GM21576 (cell line): ENCODE results near the gene FAM53C.

ENCODE experiments used
- ATAC-seq: cut with Tn5 transposase; IDR thresholded peaks from one replicate; pipeline ENCODE4 v1.9.1; 2021; ENCODE audit warnings: mild to moderate bottlenecking, moderate library complexity; ENCODE audit not compliant: unreplicated experiment

FAM53C gene

DNA sequence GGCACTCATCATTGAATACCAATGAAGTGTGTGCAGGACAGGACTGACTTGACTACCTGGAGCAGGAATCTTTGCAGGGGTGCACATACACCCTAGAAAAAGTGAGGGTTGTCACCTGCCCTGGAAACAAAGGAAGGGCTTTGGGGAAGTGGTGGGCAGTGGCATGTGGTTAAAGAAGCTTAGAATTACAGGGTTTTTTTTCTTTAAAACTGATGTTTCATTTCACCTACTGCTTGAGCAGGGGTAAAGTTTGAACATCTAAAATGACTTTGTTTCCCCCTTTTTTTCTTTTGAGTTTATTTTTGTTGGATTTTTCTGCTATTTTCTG, 12.5 kb downstream of the FAM53C start:
- no peak for ATAC-seq

- ATAC-seq, result no peak
Measured at GRCh38 chr5:138351056-138351455, 13.0 kb downstream of the FAM53C start.

- no peak for ATAC-seq
Measured at GRCh38 chr5:138351517-138351916, 13.5 kb downstream of the FAM53C start.

- peak; percentile 62 for ATAC-seq
Measured at GRCh38 chr5:138352071-138352721, 14.1 kb downstream of the FAM53C start, which contains the start of gene KDM3B. Gene KDM3B, plus strand, starts transcription at chr5:138352685. Its CDS starts 111 bp downstream, at chr5:138352796.

DNA sequence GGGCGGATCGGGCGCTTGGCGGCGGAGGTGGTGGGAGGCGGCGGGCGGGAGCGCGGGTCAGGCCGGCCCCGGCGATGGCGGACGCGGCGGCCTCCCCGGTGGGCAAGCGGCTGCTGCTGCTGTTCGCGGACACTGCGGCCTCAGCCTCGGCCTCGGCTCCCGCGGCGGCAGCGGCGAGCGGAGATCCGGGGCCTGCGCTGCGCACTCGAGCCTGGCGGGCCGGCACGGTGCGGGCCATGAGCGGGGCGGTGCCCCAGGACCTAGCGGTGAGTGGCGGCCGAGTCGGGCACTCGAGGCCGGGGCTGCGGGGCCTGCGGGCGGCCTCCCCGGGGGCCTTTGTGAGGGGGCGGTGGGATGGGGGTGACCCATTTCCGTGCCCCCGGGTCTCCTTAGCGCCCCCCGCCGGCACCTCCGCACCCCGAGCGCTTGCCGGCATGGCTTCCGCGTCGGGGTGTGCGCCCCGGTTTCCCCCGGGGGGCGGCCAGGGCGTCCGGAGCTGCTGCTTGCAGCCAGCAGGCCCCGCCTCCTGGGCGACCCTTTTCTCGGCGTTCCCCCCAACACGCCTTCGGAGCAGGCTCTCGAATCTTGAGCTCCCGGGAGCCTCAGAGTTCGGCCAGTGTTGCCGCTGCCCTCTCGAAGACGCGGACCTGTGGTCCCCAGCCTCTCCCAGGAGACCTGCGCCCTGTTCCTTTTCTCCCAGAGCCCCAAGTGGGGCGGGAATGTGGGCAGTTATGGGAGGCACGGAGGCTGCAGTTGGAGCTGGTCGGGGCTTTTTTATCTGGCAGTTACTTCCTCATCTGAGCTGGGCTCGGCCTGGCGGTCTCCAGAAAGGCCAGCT, 14.9 kb downstream of the FAM53C start:
- peak; percentile 40 for ATAC-seq

- no peak for ATAC-seq
Measured at GRCh38 chr5:138353560-138354080, 15.6 kb downstream of the FAM53C start.

DNA sequence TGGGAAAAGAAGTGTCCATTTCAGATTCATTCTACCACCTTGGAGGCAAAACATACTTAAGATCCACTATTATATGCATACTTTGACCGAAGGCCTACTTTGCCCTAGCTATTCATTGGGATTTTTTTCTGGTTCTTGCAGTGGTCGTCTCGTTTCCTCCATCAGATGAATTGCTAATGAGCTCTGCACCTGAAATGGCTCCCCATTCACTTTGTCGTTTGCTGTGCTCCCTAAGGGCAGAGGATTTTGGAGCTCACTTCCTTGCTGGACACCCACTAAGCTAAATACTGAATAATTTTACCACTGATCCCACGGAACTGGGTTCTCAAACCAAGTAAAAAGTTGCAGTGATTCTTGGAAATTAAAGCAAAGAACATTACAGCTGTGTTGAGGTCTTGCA, 16.3 kb downstream of the FAM53C start:
- ATAC-seq, result no peak

DNA sequence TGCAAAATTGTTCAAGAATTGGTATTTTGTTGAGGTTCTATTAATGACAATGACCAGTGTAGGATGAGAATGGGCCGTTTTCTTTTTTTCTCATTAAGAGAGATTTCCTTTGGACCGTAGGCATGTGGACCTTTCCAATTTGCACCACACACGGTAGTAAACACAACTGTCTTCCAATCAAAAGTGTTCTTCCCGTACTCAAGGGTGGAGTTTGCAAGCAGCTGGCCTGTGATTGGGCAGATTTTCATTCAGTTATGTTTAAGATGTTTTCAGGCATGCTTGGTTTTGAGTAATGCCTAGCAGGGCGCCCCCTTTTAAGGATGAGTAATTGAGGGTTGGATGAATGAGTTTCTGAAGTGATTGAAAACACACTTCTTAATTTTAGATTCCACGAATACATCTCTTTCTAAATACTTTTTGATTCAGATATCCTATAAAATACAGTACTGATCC, 16.9 kb downstream of the FAM53C start:
- peak; percentile 42 for ATAC-seq

DNA sequence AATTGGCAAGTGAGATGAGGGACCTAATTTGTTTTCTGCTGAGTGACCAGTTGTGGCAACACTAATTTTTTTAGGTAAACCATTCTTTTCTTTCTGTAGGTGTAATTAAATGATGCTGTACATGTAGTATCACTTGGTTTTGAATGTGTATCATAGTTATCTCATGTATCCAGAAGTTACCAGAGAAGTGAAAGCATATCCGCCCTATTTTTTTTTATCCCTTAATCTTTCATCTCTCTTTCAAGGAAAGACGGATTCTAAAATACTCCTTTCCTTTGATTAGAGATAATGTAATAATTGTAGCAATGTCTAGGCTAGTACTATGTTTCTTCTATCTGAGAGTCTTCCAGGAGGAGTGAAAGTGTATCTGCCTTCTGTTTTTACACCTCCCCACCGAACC, 21.6 kb downstream of the FAM53C start:
- no peak for ATAC-seq

- no peak for ATAC-seq
Measured at GRCh38 chr5:138360941-138361452, 22.9 kb downstream of the FAM53C start.

GRCh38 chr5:138364576-138364975, 26.5 kb downstream of the FAM53C start:
- ATAC-seq, result no peak

DNA sequence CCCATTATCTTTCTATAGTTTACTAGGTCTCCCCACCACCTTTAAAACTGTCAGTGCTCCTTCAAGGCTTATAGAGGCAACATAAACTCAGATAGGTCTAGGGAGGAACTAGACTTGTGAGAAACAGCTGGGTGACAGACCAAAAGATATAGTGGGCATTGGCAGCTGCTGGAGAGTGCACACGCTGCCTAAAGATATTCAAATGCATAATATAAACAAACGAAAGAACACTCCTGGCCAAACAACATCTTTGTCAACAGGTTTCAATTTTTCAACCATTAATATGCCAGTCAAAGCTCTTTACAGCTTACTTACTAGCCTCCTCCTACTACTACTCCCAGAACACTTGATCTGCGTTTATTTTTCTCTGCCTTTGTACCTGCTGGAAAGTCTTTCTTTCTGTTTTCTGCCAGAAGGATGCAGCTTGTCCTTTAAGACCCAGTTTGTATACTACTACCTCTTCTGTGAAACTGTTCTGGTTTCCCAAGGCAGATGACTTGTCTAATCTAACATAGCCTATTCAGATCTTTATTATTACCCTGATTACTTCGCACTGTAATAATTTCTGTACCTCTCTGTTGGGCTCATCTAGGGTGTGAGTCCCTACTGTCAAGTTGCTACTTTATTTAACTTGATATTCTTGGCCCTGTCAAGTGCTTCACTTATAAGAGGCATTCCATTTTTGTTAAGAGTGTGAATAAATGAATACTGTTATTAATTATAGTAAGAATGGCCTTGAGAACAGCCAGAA, 28.7 kb downstream of the FAM53C start:
- no peak for ATAC-seq

DNA sequence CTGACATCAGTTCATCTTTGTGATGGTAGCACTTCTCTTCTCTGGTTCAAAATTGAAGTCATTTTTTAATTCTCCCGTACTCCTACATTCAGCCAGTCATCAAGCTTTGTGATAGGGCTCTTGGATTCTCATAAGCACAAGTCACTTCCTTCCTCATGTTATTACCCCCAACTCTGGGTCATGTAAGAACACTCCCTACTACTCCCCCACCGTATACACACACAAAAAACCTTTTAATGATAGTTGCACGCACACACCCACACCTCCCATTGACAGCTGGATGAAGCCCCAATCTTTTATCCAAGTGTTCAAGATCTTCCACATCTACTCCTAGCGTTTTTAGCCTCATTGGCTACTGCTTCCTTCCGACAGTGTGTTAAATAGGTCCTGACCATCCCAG, 31.2 kb downstream of the FAM53C start:
- no peak for ATAC-seq

DNA sequence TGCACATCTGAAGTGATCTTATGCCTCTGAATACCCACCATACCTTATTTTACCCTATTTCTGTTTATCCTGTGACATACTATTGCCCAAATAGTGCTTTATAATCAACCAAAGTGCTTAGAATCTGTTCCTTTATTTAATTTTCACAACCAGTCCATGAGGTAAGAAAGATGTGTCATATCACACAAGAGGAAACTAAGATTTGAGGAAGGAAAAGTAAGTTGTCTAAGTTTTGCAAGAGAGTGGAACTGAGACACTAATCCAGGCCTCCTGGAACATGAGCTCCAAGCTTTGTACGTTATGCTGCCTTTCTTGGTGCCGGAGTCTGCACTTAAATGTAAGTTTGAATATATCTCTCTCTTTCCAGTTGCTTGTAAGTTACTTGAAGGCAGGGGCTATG, 31.6 kb downstream of the FAM53C start:
- no peak for ATAC-seq

GRCh38 chr5:138370537-138370936, 32.5 kb downstream of the FAM53C start:
- no peak for ATAC-seq

- ATAC-seq, result no peak
Measured at GRCh38 chr5:138371454-138371853, 33.4 kb downstream of the FAM53C start.

- ATAC-seq, result no peak
Measured at GRCh38 chr5:138372225-138372624, 34.2 kb downstream of the FAM53C start.

- no peak for ATAC-seq
Measured at GRCh38 chr5:138372653-138373052, 34.6 kb downstream of the FAM53C start.

DNA sequence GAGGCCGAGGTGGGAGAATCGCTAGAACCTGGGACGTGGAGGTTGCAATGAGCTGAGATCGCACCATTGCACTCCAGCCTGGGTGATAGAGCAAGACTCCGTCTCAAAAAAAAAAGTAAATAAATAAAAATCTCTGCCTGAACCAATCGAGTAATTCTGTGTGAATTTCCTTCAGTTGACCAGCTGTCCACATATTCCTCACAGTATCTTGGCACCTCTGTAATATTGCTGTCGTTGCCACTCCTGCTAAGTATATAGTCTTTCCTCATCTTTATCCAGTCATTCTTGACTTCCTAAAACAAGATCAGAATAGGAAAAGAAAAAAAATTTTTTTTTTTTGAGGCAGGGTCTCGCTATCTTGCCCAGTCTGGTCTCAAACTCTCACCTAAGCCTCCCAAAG, 44.3 kb downstream of the FAM53C start:
- ATAC-seq, result no peak

DNA sequence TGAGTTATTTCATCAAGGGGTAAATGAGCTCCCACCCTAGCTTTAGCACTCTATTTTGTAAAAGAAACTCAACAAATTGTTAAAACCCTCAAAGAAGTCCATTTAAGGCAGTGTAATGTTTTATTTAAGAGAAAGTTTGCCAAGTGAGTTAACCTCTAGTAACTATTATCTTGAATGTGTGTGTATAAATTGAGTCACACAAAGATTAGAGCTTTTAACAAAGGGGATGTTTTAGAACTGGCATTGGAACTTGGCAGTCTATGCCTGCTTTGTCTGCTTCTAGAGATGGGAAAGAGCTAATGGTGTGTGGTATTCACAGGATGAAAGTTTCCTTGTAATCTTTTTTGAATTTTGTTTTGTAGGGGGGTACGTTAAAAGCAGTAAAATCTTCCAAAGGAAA, 47.6 kb downstream of the FAM53C start:
- ATAC-seq, result no peak

DNA sequence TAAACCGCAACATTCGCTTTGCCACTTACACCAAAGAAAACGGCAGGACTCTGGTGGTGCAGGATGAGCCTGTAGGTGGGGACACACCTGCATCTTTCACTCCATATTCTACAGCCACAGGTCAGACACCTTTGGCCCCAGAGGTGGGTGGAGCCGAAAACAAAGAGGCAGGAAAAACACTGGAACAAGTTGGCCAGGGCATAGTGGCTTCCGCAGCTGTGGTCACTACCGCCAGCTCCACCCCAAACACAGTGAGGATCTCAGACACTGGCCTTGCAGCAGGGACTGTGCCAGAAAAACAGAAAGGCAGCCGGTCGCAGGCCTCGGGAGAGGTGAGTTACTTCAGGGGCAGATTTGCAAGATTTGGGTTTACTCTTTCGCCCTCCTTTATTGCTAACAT, 48.2 kb downstream of the FAM53C start:
- no peak for ATAC-seq
